Skeletal muscle satellite cell (primary cell): ENCODE results near the gene RACGAP1. TPM values are rescaled to one million over a fixed set of nuclear protein-coding genes. Genes with fewer than 3 reads are reported as not detected.

ENCODE experiments used
- H3K27me3 ChIP-seq: 2 replicates; pipeline ENCODE4 v1.7.0; 2013; ENCODE audit warnings: low read length; ENCODE audit not compliant: control insufficient read depth, insufficient read depth
- H3K36me3 ChIP-seq: 2 replicates; pipeline ENCODE4 v1.7.0; 2013; ENCODE audit warnings: mild to moderate bottlenecking, control low read depth, low read length; ENCODE audit not compliant: insufficient read depth
- H3K4me1 ChIP-seq: 2 replicates; pipeline ENCODE4 v1.7.0; 2013; ENCODE audit warnings: low read length; ENCODE audit not compliant: control insufficient read depth, insufficient read depth
- H3K4me2 ChIP-seq: 2 replicates; pipeline ENCODE4 v1.7.0; 2013; ENCODE audit warnings: mild to moderate bottlenecking, low read length
- H3K4me3 ChIP-seq: 2 replicates; pipeline ENCODE4 v1.7.0; 2013; ENCODE audit warnings: low read length
- H3K9ac ChIP-seq: 2 replicates; pipeline ENCODE4 v1.7.0; 2013; ENCODE audit warnings: mild to moderate bottlenecking, low read depth, low read length, moderate library complexity
- H3K9me3 ChIP-seq: replicated peaks from 2 replicates; pipeline ENCODE4 v1.7.0; 2013; ENCODE audit warnings: mild to moderate bottlenecking, control low read depth, low read length
- total RNA-seq: library from RNA; depleted of rRNA; stranded (reverse); fragments of >200 nt; gene quantifications from 2 replicates; pipeline ENCODE4 v1.2.3, GENCODE V29; 2012; rRNA removed

RACGAP1 gene
- total RNA-seq: 36.5 and 60.9 TPM in 2 replicates

GRCh38 chr12:50025187-50026059 is at the start of gene RACGAP1:
RACGAP1 (minus strand) TSS chr12:50025494; CDS start chr12:50016715, 8,779 bp downstream.
- H3K36me3 ChIP-seq: no peaks in the 10 kb centered on the region
- H3K9me3 ChIP-seq: no peaks in the 10 kb centered on the region

GRCh38 chr12:50073712-50074111 is 48.4 kb upstream of the RACGAP1 start:
- no peak overlapping the region for H3K4me2 ChIP-seq
- no peak overlapping the region for H3K4me3 ChIP-seq
- H3K9ac ChIP-seq: no peak overlapping the region
- no peaks in the 10 kb centered on the region for H3K36me3 ChIP-seq
- peaks cover 13% of the 10 kb centered on the region for H3K4me1 ChIP-seq
- H3K9me3 ChIP-seq: no peaks in the 10 kb centered on the region
- H3K27me3 ChIP-seq: no peaks in the 10 kb centered on the region

More at GRCh38 chr12:50025187-50026059, at the start of gene RACGAP1:
- Histone ChIP-seq H3K4me1 (peaks cover 20% of the 10 kb centered on the region), H3K4me3 (peak within 1 kb of the TSS; percentile 95), H3K27me3 (no peaks in the 10 kb centered on the region), H3K9ac (peak within 1 kb of the TSS; percentile 92), H3K4me2 (peak within 1 kb of the TSS; percentile 82)

GRCh38 chr12:50073206-50073605 is 47.9 kb upstream of the RACGAP1 start:
- Histone ChIP-seq H3K4me3 (no peak overlapping the region), H3K36me3 (no peaks in the 10 kb centered on the region), H3K27me3 (no peaks in the 10 kb centered on the region), H3K9me3 (no peaks in the 10 kb centered on the region), H3K9ac (no peak overlapping the region), H3K4me2 (no peak overlapping the region), H3K4me1 (peaks cover 13% of the 10 kb centered on the region)

GRCh38 chr12:50072198-50072907 is 47.1 kb upstream of the RACGAP1 start:
- no peaks in the 10 kb centered on the region for H3K27me3 ChIP-seq
- H3K9ac ChIP-seq: no peak overlapping the region
- H3K36me3 ChIP-seq: no peaks in the 10 kb centered on the region
- no peak overlapping the region for H3K4me2 ChIP-seq
- no peak overlapping the region for H3K4me3 ChIP-seq
- H3K4me1 ChIP-seq: peaks cover 13% of the 10 kb centered on the region
- H3K9me3 ChIP-seq: no peaks in the 10 kb centered on the region

- no peaks in the 10 kb centered on the region for H3K27me3 ChIP-seq
- H3K4me1 ChIP-seq: peaks cover 21% of the 10 kb centered on the region
- no peaks in the 10 kb centered on the region for H3K9me3 ChIP-seq
- no peak overlapping the region for H3K4me3 ChIP-seq
- H3K9ac ChIP-seq: peak overlapping the region; percentile 11
- peak overlapping the region; percentile 45 for H3K4me2 ChIP-seq
- H3K36me3 ChIP-seq: no peaks in the 10 kb centered on the region
These were observed 45.2 kb upstream of the RACGAP1 start for GRCh38 chr12:50070314-50071060.

GRCh38 chr12:50069539-50069938 is 44.2 kb upstream of the RACGAP1 start:
- Histone ChIP-seq H3K4me1 (peaks cover 18% of the 10 kb centered on the region), H3K9ac (no peak overlapping the region), H3K4me3 (no peak overlapping the region), H3K27me3 (peaks cover 2% of the 10 kb centered on the region), H3K36me3 (no peaks in the 10 kb centered on the region), H3K9me3 (no peaks in the 10 kb centered on the region), H3K4me2 (no peak overlapping the region)

- Histone ChIP-seq H3K4me2 (no peak overlapping the region), H3K4me1 (peaks cover 18% of the 10 kb centered on the region), H3K9ac (no peak overlapping the region), H3K4me3 (no peak overlapping the region), H3K36me3 (no peaks in the 10 kb centered on the region), H3K27me3 (peaks cover 6% of the 10 kb centered on the region), H3K9me3 (no peaks in the 10 kb centered on the region)
These were observed 43.8 kb upstream of the RACGAP1 start for GRCh38 chr12:50069069-50069468.

- Histone ChIP-seq H3K9ac (no peak overlapping the region), H3K27me3 (peaks cover 22% of the 10 kb centered on the region), H3K4me2 (peak overlapping the region; percentile 11), H3K4me1 (peaks cover 18% of the 10 kb centered on the region), H3K36me3 (no peaks in the 10 kb centered on the region), H3K4me3 (no peak overlapping the region), H3K9me3 (no peaks in the 10 kb centered on the region)
These were observed 41.1 kb upstream of the RACGAP1 start for GRCh38 chr12:50066402-50066801.

- H3K27me3 ChIP-seq: peaks cover 28% of the 10 kb centered on the region
- H3K36me3 ChIP-seq: no peaks in the 10 kb centered on the region
- H3K9ac ChIP-seq: no peak overlapping the region
- peak overlapping the region; percentile 11 for H3K4me2 ChIP-seq
- H3K4me1 ChIP-seq: peaks cover 16% of the 10 kb centered on the region
- H3K4me3 ChIP-seq: no peak overlapping the region
- H3K9me3 ChIP-seq: no peaks in the 10 kb centered on the region
These were observed 40.5 kb upstream of the RACGAP1 start for GRCh38 chr12:50065726-50066310.

- H3K4me2 ChIP-seq: no peak overlapping the region
- H3K4me1 ChIP-seq: peaks cover 10% of the 10 kb centered on the region
- no peak overlapping the region for H3K9ac ChIP-seq
- H3K9me3 ChIP-seq: no peaks in the 10 kb centered on the region
- no peaks in the 10 kb centered on the region for H3K36me3 ChIP-seq
- H3K27me3 ChIP-seq: peaks cover 42% of the 10 kb centered on the region
- H3K4me3 ChIP-seq: no peak overlapping the region
These were observed 37.6 kb upstream of the RACGAP1 start for GRCh38 chr12:50062728-50063460.
